ENCODE measurements around the gene ABHD2.

ABHD2 gene

GRCh38 chr15:89087830-89088604 is at the start of gene ABHD2:
ABHD2 (plus strand) TSS chr15:89088456; CDS start chr15:89116328, 27,872 bp downstream.
- ChIA-PET CTCF (interaction anchor here (0.5 to 7.1 kb wide), 13 partner anchors 9 to 291 kb away, joined by 3 to 55 read pairs (median 4); no protein-coding TSS in a partner anchor), POLR2A (interaction anchor here (0.5 to 2.4 kb wide), 24 partner anchors 8 to 298 kb away, joined by 3 to 17 read pairs (median 4); no protein-coding TSS in a partner anchor)
- Histone ChIP-seq H3K27ac (ENCODE audit: extremely low read depth, low read depth, low read length) (peak within 1 kb of the TSS; percentile 55; the same call in 1 of the 2 replicates), H3K4me1 (ENCODE audit: control insufficient read depth, insufficient read depth, low read length) (peaks cover 28% of the 10 kb centered on the region), H3K9me3 (ENCODE audit: control insufficient read depth, insufficient read depth, low read depth, low read length) (no peaks in the 10 kb centered on the region), H3K36me3 (ENCODE audit: control insufficient read depth in 2 of 2, insufficient read depth in 1 of 2, low read length in 2 of 2) (no peaks in the 10 kb centered on the region), H3K4me3 (ENCODE audit: low read depth, low read length) (peak within 1 kb of the TSS; percentile 90)
- TF ChIP-seq ZNF146 (tag by site-specific recombination; IDR thresholded peaks at IDR 0.05) (no peak), ZNF132 (tag by site-specific recombination; IDR thresholded peaks at IDR 0.05; ENCODE audit: borderline replicate concordance) (no peak), ZEB2 (tag by site-specific recombination; IDR thresholded peaks at IDR 0.05) (peak; percentile 93), ZBTB21 (tag by site-specific recombination; IDR thresholded peaks at IDR 0.05) (peak; percentile 97), ZNF768 (tag by site-specific recombination; IDR thresholded peaks at IDR 0.05) (no peak), EGR2 (tag by site-specific recombination; IDR thresholded peaks at IDR 0.05; ENCODE audit: low read depth) (peak; percentile 92), PATZ1 (tag by site-specific recombination; IDR thresholded peaks at IDR 0.05) (peak; percentile 96), PRDM1 (tag by site-specific recombination; IDR thresholded peaks at IDR 0.05) (no peak), ZNF707 (tag by site-specific recombination; IDR thresholded peaks at IDR 0.05) (no peak), ZNF514 (tag by site-specific recombination; IDR thresholded peaks at IDR 0.05) (no peak), ZNF704 (tag by site-specific recombination; IDR thresholded peaks at IDR 0.05) (no peak), IKZF3 (tag by site-specific recombination; IDR thresholded peaks at IDR 0.05) (peak; percentile 67; the same call in 1 of the 2 replicates), ZNF544 (tag by site-specific recombination; IDR thresholded peaks at IDR 0.05) (no peak), ZNF623 (tag by site-specific recombination; IDR thresholded peaks at IDR 0.05) (0 out of 2 replicates have a peak, but pooled peaks have one; percentile 11), ZNF654 (tag by site-specific recombination; IDR thresholded peaks at IDR 0.05; ENCODE audit: low read depth) (no peak), SP7 (tag by site-specific recombination; IDR thresholded peaks at IDR 0.05) (peak; percentile 94), ZNF701 (tag by site-specific recombination; IDR thresholded peaks at IDR 0.05) (no peak), ZNF157 (tag by site-specific recombination; IDR thresholded peaks at IDR 0.05) (no peak), ZNF558 (tag by site-specific recombination; IDR thresholded peaks at IDR 0.05) (peak; percentile 31; the same call in 1 of the 2 replicates), ZNF473 (tag by site-specific recombination; IDR thresholded peaks at IDR 0.05) (no peak), ZNF488 (tag by site-specific recombination; IDR thresholded peaks at IDR 0.05) (no peak), TRIM28 (IDR thresholded peaks at IDR 0.05; ENCODE audit: borderline replicate concordance, low read length) (peak; percentile 40; the same call in 1 of the 2 replicates), ZNF214 (tag by site-specific recombination; IDR thresholded peaks at IDR 0.05; ENCODE audit: borderline replicate concordance) (no peak), SCRT2 (tag by site-specific recombination; IDR thresholded peaks at IDR 0.05) (no peak), ZNF600 (tag by site-specific recombination; IDR thresholded peaks at IDR 0.05) (peak; percentile 62), ZNF19 (tag by site-specific recombination; IDR thresholded peaks at IDR 0.05; ENCODE audit: low read depth) (no peak), ZNF510 (tag by site-specific recombination; IDR thresholded peaks at IDR 0.05; ENCODE audit: insufficient replicate concordance) (no peak), WT1 (tag by site-specific recombination; IDR thresholded peaks at IDR 0.05) (peak; percentile 75), ZNF391 (tag by site-specific recombination; IDR thresholded peaks at IDR 0.05; ENCODE audit: borderline replicate concordance, low read depth) (no peak), ZXDB (tag by site-specific recombination; IDR thresholded peaks at IDR 0.05) (peak; percentile 86), ZFP69B (tag by site-specific recombination; IDR thresholded peaks at IDR 0.05) (peak; percentile 89), GLIS1 (tag by site-specific recombination; IDR thresholded peaks at IDR 0.05) (peak; percentile 22; the same call in 1 of the 2 replicates), SP2 (tag by site-specific recombination; IDR thresholded peaks at IDR 0.05) (peak; percentile 100), ZNF202 (tag by site-specific recombination; IDR thresholded peaks at IDR 0.05; ENCODE audit: borderline replicate concordance) (no peak), ZNF830 (tag by site-specific recombination; IDR thresholded peaks at IDR 0.05; ENCODE audit: low read depth) (no peak), ZNF585B (tag by site-specific recombination; IDR thresholded peaks at IDR 0.05) (no peak)

Measured in HEK293 (cell line).